B cell (primary cell): Measurements from ENCODE around the gene MAGI2. TPM values are rescaled to one million over a fixed set of nuclear protein-coding genes. Genes with fewer than 3 reads are reported as not detected.

ENCODE experiments used
- ATAC-seq: fragments of 200-7000 bp; cut with Tn5 transposase; one replicate; pipeline ENCODE4 v1.10.0; 2021; ENCODE audit warnings: low read depth, mild to moderate bottlenecking, moderate number of reproducible peaks, moderate library complexity
- CTCF ChIA-PET: fragments of 350-600 bp; sonication (Branson Sonifier 250); formaldehyde crosslinking; loops from one replicate; lab custom pipeline; 2021; ENCODE audit warnings: antibody characterized with exemption, inconsistent platforms; lab: Charles Lee
- POLR2A ChIA-PET: fragments of 350-600 bp; sonication (Branson Sonifier 250); formaldehyde crosslinking; loops from one replicate; lab custom pipeline; 2021; ENCODE audit warnings: antibody characterized with exemption; lab: Charles Lee
- DNase-seq: peaks from one replicate; pipeline ENCODE4 v3.0.0; 2013
- H2AFZ ChIP-seq: 2 replicates; pipeline ENCODE4 v1.6.1; 2012; ENCODE audit warnings: mild to moderate bottlenecking, low read depth, low read length; ENCODE audit not compliant: insufficient read depth, poor library complexity, severe bottlenecking
- H3K27ac ChIP-seq, 2 donors: 1 replicate in 1 of 2; 2 replicates in 1 of 2; pipeline ENCODE4 v1.5.1; 2012 to 2013; ENCODE audit warnings: low read length in 2 of 2, mild to moderate bottlenecking in 2 of 2, moderate library complexity in 1 of 2
- H3K27me3 ChIP-seq, 4 experiments: fragments of 200-600 bp in 1 of 4; sonication (generic) in 1 of 4; replicated peaks in 1 of 4; 1 replicate in 2 of 4; 2 replicates in 2 of 4; pipeline versions ENCODE4 v1.6.1 to v1.7.0; 2013 to 2016; ENCODE audit warnings: low read length in 3 of 4, mild to moderate bottlenecking in 2 of 4, mixed read lengths in 1 of 4, moderate library complexity in 1 of 4; ENCODE audit not compliant: insufficient read depth in 4 of 4, control insufficient read depth in 3 of 4; ENCODE audit errors: control extremely low read depth in 1 of 4
- H3K36me3 ChIP-seq, 2 experiments: replicated peaks in 1 of 2; 1 replicate in 1 of 2; 2 replicates in 1 of 2; pipeline versions ENCODE4 v1.6.1 to v1.7.1; 2013; ENCODE audit warnings: low read length in 1 of 2; ENCODE audit not compliant: insufficient read depth in 2 of 2, control insufficient read depth in 1 of 2; ENCODE audit errors: control extremely low read depth in 1 of 2, extremely low read depth in 1 of 2
- H3K4me1 ChIP-seq, 2 donors: fragments of 200-600 bp in 1 of 2; sonication (generic) in 1 of 2; 1 replicate in 1 of 2; 2 replicates in 1 of 2; pipeline versions ENCODE4 v1.5.1 to v1.6.1; 2013 to 2017; ENCODE audit warnings: low read length in 2 of 2; ENCODE audit not compliant: control insufficient read depth in 2 of 2, insufficient read depth in 2 of 2
- H3K4me2 ChIP-seq: replicated peaks from 2 replicates; pipeline ENCODE3; 2012; ENCODE audit warnings: mild to moderate bottlenecking, low read depth, low read length; ENCODE audit not compliant: poor library complexity, severe bottlenecking
- H3K4me3 ChIP-seq, 5 experiments: fragments of 200-600 bp in 1 of 5; sonication (generic) in 1 of 5; 1 replicate in 3 of 5; 2 replicates in 2 of 5; pipeline versions ENCODE4 v1.5.1 to v1.7.0; 2011 to 2016; ENCODE audit warnings: low read length in 4 of 5, mild to moderate bottlenecking in 4 of 5, low read depth in 2 of 5, control low read depth in 1 of 5, moderate library complexity in 1 of 5; ENCODE audit not compliant: insufficient read depth in 1 of 5; ENCODE audit errors: control extremely low read depth in 1 of 5, extremely low read depth in 1 of 5
- H3K79me2 ChIP-seq: fragments of 200-600 bp; sonication (generic); one replicate; pipeline ENCODE4 v1.6.0; 2016; ENCODE audit warnings: low read length; ENCODE audit not compliant: control insufficient read depth, insufficient read depth
- H3K9ac ChIP-seq: fragments of 200-600 bp; sonication (generic); 2 replicates; pipeline ENCODE4 v1.6.1; 2017; ENCODE audit warnings: mild to moderate bottlenecking, low read length, moderate library complexity
- H3K9me3 ChIP-seq, 3 donors: one replicate each; pipeline versions ENCODE4 v1.6.1 to v1.7.1; 2013; ENCODE audit warnings: low read length in 2 of 3; ENCODE audit not compliant: control insufficient read depth in 2 of 3, insufficient read depth in 1 of 3; ENCODE audit errors: control extremely low read depth in 1 of 3
- H4K20me1 ChIP-seq: 2 replicates; pipeline ENCODE4 v1.6.0; 2012; ENCODE audit warnings: mild to moderate bottlenecking, low read length; ENCODE audit not compliant: insufficient read depth, control insufficient read depth, poor library complexity, severe bottlenecking
- H3K27ac Mint-ChIP-seq: one replicate; pipeline ENCODE4 v1.8.0; 2021; ENCODE audit warnings: mixed read lengths
- H3K27me3 Mint-ChIP-seq: one replicate; pipeline ENCODE4 v1.8.0; 2021; ENCODE audit warnings: mixed read lengths
- H3K4me1 Mint-ChIP-seq: one replicate; pipeline ENCODE4 v1.8.0; 2021; ENCODE audit warnings: mixed read lengths
- H3K4me3 Mint-ChIP-seq: one replicate; pipeline ENCODE4 v1.8.0; 2021; ENCODE audit warnings: mixed read lengths
- H3K9me3 Mint-ChIP-seq: one replicate; pipeline ENCODE4 v1.8.0; 2022; ENCODE audit warnings: mixed read lengths; ENCODE audit not compliant: insufficient read depth
- CTCF ChIP-seq: fragments of 200-600 bp; IDR thresholded peaks from one replicate; pipeline ENCODE4 v1.8.0; 2022; ENCODE audit warnings: antibody characterized with exemption, mild to moderate bottlenecking
- EZH2 ChIP-seq: IDR thresholded peaks from 2 replicates; pipeline ENCODE4 v1.6.1; 2012; ENCODE audit warnings: borderline replicate concordance, low read depth, mild to moderate bottlenecking, moderate library complexity, low read length; ENCODE audit not compliant: insufficient read depth, poor library complexity, severe bottlenecking
- WGBS: methylation state at CpG from one replicate; pipeline ENCODE4 v1.1.5; 2013; ENCODE audit warnings: missing lambda C conversion rate; ENCODE audit not compliant: insufficient coverage; 5-methylcytosine and 5-hydroxymethylcytosine counted together
- intact Hi-C: fragments of 100-400 bp; cut with micrococcal nuclease; formaldehyde crosslinking; loops from one replicate; pipeline ENCODE4 v1.10.0; 2022
- polyA plus RNA-seq: library from polyadenylated mRNA; depleted of rRNA; stranded (reverse); fragments of >200 nt; gene quantifications from 2 replicates; pipeline ENCODE4 v1.2.3, GENCODE V29; 2012
- total RNA-seq, 2 donors: library from RNA; stranded (reverse); fragments of 120-200 nt in 1 of 2; gene quantifications; 1 replicate in 1 of 2; 2 replicates in 1 of 2; pipeline versions ENCODE4 v1.2.3 to v1.2.4, GENCODE V29; 2013 to 2022

MAGI2 gene
- total and polyA plus RNA-seq, 2 donors (not counting 1 experiment from before 2014, with no cell fraction given) = 0.16 to 0.64 TPM

GRCh38 chr7:78427209-78427608 is 1026.3 kb downstream of the MAGI2 start:
- ChIA-PET POLR2A (no interaction called here), CTCF (no interaction called here)
- no peaks in the 10 kb centered on the region for H4K20me1 ChIP-seq
- H3K27me3 ChIP-seq = no peaks in the 10 kb centered on the region
- no peak overlapping the region for H3K27ac ChIP-seq
- H3K9me3 ChIP-seq = peaks cover 0 to 4% (median 0%) of the 10 kb centered on the region in 3 donors
- no peak for DNase-seq
- no peak overlapping the region for H2AFZ ChIP-seq
- intact Hi-C loops = no loop called here
- no peak for ATAC-seq
- no peaks in the 10 kb centered on the region for H3K4me1 Mint-ChIP-seq
- H3K27me3 Mint-ChIP-seq = no peaks in the 10 kb centered on the region
- TF ChIP-seq CTCF (no peak), EZH2 (no peak)
- H3K36me3 ChIP-seq = no peaks in the 10 kb centered on the region
- H3K79me2 ChIP-seq = no peaks in the 10 kb centered on the region
- no peak overlapping the region for H3K9ac ChIP-seq
- no peak overlapping the region for H3K4me3 Mint-ChIP-seq
- H3K4me3 ChIP-seq = no peak overlapping the region
- no peak overlapping the region for H3K27ac Mint-ChIP-seq
- WGBS = no CpG with 5 or more reads among the region's 1 CpG
- no peaks in the 10 kb centered on the region for H3K9me3 Mint-ChIP-seq
- H3K4me1 ChIP-seq = no peaks in the 10 kb centered on the region
- no peak overlapping the region for H3K4me2 ChIP-seq

GRCh38 chr7:78420001-78420400 is 1033.5 kb downstream of the MAGI2 start:
- Histone ChIP-seq H3K27ac (no peak overlapping the region), H3K27me3 (no peaks in the 10 kb centered on the region), H3K9ac (no peak overlapping the region), H3K4me1 (no peaks in the 10 kb centered on the region), H2AFZ (no peak overlapping the region), H3K4me2 (no peak overlapping the region), H3K9me3 (peaks cover 0 to 5% (median 4%) of the 10 kb centered on the region in 3 donors), H3K36me3 (no peaks in the 10 kb centered on the region), H4K20me1 (no peaks in the 10 kb centered on the region), H3K4me3 (no peak overlapping the region), H3K79me2 (no peaks in the 10 kb centered on the region)
- no peaks in the 10 kb centered on the region for H3K4me1 Mint-ChIP-seq
- intact Hi-C loops = no loop called here
- peaks cover 2% of the 10 kb centered on the region for H3K9me3 Mint-ChIP-seq
- WGBS = no CpG with 5 or more reads among the region's 1 CpG
- no peaks in the 10 kb centered on the region for H3K27me3 Mint-ChIP-seq
- CTCF ChIA-PET = no interaction called here
- no peak for TF ChIP-seq CTCF
- no peak for TF ChIP-seq EZH2
- DNase-seq (no peak), ATAC-seq (no peak)
- H3K27ac Mint-ChIP-seq = no peak overlapping the region
- POLR2A ChIA-PET = no interaction called here
- H3K4me3 Mint-ChIP-seq = no peak overlapping the region
